Urothelium cell line (cell line): ENCODE measurements around the gene FCN1.
"Not testable (repeated sequence)": the region's sequence is repeated elsewhere in the genome, so short reads cannot be mapped to it uniquely, and the experiment has no call there.

ENCODE experiments used
- DNase-seq: peaks from one replicate; pipeline ENCODE4 v3.0.0; 2011; ENCODE audit warnings: low spot score, mixed read lengths
- FAIRE-seq: peaks from 2 replicates; lab custom pipeline; 2011; peaks lifted over from hg19 to GRCh38; lab: Jason Lieb, UNC

Gene FCN1

DNA sequence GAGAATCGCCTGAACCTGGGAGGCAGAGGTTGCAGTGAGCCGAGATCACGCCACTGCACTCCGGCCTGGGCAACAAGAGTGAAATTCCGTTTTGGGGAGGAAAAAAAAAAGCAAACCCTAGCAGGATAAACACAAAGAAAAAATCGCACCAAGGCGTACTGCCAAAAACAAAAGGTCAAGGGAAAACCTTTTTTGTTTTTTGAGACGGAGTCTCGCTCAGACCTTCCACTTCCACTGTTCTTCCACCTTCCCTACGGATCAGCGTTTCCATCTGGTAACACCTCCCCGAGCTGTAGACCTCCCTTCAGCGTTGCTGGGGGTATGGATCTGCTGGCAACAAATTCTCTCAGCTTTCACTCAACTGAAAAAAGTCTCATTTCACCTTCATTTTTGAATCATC lies 57.2 kb downstream of the FCN1 start:
- no peak for DNase-seq
- FAIRE-seq: no peak

DNA sequence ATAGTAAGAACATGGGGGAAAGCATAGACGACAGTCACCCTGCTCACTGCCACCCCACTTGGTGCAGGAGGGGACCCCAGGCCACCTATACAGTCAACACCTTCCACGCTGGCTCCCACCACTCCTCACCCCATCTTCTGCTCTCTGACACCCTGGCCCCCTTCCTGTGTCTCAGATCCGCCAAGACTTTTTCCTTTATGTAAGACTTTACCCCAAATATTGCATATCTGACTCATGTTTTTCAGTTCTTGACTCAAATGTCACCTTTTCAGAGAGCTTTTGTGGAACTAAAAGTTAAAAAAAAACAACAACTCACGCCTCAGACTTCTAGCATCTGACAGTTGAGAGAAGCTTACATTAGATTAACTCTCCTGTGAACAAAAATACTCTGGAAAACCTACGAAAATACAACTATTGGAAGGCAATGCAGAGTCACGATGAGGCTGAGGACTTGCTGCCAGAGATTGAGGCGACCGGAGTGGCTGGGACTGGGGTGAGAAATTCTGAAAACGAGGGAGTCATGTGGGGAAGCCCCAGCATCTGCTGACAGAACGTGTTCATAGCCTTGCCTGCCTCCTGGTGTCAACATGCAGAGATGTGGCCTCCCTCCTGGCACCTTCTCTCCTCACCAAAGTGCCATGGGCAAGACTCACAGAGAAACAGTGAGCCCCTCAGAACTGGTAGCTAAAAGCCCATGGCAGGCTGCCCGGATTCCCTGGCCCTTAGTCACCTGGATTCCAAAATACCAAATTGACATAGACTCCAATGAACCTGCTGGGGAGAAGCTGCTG lies 59.5 kb downstream of the FCN1 start:
- FAIRE-seq (no peak), DNase-seq (peak; percentile 79)

DNA sequence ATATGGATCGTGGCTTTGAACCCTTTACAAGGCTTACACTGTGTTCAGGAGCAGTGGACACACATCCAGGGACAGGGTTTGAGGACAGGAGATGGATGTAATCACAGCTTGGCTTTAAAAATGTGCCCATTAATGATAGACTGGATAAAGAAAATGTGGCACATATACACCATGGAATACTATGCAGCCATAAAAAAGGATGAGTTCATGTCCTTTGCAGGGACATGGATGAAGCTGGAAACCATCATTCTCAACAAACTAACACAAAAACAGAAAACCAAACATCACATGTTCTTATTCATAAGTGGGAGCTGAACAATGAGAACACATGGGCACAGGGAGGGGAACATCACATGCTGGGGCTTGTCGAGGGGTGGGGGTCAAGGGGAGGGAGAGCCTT lies 60.3 kb downstream of the FCN1 start:
- not testable (repeated sequence) for DNase-seq, FAIRE-seq

DNA sequence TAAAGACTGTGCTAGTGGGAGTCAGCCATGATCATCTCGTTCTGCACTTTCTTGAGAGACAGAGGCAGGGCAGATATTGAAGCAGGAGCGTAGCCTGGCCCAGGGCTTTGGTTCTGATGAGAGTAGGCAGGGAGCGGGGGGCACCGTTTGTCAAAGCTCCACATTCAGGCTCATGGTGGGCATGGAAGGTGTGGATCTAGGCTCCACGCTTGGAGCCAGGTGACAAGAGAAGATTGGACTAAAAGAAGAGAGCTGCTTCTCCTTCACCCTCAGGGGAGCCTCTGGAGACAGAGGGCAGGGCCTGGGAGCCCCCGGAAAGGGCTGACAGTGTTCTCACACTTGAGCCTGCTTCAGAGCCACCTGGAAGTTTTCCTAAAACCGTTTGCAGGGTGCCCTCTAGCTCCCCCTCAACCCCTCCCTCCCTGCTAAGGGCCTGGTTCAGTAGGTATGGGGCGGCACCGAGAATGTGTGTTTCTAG lies 61.8 kb downstream of the FCN1 start:
- DNase-seq (no peak), FAIRE-seq (no peak)
